SIG-M5 (cell line): ENCODE data around the gene RAPGEF1.
"Not testable (repeated sequence)": the region's sequence is repeated elsewhere in the genome, so short reads cannot be mapped to it uniquely, and the experiment has no call there.

ENCODE experiments used
- DNase-seq: peaks from one replicate; lab custom pipeline; 2025; lab: John Stamatoyannopoulos, UW

The RAPGEF1 gene

DNA sequence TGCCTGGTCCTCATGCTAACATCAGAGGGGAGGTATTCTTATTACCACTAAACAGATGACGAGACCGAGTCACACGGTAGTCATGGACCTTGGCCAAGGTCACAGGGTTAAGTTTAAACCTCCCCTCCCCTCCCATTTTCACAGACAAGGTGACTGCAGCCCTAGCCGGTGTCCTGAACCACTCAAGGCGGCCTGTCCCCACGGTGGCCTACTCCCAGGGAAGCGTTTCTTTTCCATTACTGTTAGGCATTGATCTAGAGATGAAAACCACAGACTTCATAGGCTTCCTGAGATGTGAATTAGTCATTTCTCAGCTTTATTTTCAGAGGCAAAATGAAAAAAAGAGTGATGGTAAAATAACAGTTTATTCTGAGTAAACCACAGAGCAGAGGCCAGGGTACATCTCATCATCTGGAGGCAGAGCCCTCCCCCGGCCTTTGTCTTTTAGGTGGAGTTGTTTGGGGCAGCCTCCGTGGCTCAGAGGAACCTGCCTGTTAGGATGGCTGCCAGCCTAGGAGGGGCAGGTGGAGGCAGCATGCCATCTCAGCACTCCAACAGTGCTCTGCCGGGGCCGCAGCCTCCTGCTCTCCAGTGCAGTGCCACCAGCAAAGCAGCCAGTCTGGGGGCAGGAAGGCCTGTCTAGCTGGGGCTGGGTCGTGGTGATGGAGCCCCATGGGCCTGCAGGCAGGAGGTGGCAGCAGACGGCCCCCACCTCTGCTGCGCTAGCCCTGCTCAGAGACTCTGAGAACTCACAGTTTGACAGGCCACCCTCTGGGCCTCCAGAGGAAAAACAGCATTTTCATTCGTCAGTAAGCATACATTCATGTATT is 71.2 kb downstream of the RAPGEF1 start:
- no peak for DNase-seq

DNA sequence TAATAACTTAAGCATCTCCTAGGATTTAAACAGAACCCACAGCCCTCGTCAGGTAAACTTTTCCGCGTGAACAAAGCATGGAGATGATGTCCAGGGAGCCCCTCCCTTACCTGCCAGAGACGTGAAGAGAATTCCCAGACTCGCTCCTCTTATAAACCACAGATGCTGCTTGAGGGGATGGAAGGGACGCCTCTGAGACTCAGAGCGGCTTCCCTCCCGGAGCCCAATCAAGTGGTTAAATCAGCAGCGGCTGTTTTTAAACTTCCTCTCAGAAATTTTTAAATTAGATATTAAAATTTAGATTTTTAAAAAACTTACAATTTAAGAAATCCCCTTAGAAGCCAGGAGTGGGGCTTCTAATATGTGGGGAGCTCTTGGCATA is 71.8 kb downstream of the RAPGEF1 start:
- no peak for DNase-seq

DNA sequence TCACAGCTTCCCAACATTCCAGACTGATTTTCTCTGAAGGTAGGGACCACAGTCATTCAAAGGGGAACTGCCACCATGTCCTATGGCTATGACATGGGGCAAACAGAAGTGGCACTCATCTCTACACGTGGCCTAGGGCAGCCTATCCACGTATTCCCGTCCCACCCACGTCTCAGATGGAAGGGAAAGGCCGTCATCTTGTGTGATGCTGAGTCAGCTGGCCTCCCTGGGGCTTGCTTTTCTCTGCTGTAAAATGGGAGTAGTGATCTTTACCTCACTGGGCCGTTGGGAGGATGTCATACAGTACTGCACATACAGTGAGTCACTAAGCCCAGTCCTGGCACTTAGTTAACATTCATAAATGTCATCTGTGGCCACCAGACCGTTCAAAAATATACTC is 72.3 kb downstream of the RAPGEF1 start:
- DNase-seq: no peak

DNA sequence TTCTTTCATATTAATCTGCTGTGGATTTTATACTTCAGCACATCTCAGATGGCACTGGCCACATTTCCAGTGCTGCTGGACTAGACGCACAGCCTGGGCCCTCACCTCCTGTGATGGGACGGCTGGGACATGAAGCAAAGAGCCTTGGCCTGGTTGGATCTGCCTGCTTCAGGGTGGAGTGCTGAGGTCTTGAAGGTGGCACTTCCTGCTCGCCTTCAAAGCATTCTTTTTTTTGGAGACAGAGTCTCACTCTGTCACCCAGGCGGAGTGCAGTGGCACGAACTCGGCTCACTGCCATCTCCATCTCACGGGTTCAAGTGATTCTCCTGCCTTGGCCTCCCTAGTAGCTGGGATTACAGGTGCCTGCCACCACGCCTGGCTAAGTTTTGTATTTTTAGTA is 73.1 kb downstream of the RAPGEF1 start:
- no peak for DNase-seq

DNA sequence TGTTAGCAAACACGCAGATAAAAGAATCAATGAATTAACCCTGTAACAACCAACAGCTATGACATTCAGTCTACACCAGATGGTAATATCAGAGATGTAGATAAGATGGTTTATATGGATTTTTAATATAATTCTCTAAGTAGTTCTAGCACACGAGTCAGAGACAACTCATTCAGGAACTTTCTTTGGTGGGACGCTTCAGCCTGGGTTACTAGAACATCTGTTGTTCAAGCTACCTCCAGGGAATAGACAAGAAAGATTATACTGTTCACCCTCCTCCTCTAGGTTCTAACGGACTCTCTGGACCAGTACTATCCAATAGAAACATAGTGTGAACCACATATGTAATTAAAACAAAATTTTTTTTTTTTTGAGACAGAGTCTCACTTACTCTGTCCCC is 73.8 kb downstream of the RAPGEF1 start:
- no peak for DNase-seq

DNA sequence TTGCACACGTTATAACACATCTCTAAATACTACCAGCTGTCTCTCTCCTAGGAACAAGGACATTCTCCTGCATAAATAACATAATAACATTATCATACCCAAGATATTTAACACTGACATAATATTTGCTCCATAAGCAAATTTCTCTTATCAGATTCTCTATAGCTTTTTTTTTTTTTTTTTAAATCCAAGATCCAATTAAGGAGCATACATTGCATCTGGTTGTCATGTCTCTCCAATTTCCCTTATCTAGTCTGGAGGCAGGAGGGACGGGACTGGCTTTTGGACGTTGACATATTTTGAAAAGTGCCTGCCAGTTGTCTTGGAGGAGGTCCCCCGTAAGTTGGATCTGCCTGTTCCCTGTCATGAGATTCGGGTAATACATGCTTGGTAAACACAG is 76.6 kb downstream of the RAPGEF1 start:
- DNase-seq: no peak

DNA sequence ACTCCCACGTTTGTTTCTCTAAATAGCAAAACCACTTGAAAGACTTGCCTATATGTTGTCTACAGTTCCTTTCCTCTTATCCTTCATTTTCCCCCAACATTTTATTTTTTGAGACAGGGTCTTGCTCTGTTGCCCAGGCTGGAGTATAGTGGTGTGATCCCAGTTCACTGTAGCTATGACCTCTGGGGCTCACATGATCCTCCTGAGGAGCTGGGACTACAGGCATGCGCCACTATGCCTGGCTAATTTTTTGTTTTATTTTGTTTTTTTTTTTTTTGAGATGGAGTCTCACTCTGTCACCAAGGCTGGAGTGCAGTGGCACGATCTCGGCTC is 77.6 kb downstream of the RAPGEF1 start:
- not testable (repeated sequence) for DNase-seq

DNA sequence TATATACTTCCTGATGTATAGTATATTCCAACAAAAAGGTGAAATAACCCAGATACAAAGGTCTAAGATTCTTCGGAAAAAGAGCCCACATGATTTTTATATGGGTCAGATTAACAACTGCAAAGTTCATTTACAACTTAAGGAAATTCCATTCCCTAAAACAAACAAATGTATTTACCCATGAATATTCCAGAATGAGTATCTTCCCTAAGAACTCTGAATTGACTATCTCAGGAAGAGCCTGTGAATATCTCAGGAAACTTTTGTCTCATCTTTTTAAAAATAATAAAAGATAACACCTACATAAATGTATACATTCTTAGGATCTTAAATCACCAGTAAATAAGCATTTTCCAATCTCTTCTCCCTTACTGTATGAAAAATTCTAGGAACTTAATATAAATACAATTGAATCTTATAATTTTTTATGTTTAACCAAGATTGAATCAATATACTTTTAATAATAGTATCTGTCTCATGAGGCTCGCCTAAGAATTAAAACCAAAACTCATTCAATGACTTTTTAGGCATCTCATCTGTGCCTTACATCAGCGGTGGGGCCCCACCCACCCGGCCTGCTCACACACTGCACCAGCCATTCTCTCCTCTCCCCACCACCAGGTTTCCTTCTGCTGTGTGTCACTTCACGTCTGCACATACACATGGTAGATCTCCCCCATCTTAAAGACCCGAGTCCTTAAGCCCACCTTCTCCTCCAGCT is 78.1 kb downstream of the RAPGEF1 start:
- DNase-seq: no peak

DNA sequence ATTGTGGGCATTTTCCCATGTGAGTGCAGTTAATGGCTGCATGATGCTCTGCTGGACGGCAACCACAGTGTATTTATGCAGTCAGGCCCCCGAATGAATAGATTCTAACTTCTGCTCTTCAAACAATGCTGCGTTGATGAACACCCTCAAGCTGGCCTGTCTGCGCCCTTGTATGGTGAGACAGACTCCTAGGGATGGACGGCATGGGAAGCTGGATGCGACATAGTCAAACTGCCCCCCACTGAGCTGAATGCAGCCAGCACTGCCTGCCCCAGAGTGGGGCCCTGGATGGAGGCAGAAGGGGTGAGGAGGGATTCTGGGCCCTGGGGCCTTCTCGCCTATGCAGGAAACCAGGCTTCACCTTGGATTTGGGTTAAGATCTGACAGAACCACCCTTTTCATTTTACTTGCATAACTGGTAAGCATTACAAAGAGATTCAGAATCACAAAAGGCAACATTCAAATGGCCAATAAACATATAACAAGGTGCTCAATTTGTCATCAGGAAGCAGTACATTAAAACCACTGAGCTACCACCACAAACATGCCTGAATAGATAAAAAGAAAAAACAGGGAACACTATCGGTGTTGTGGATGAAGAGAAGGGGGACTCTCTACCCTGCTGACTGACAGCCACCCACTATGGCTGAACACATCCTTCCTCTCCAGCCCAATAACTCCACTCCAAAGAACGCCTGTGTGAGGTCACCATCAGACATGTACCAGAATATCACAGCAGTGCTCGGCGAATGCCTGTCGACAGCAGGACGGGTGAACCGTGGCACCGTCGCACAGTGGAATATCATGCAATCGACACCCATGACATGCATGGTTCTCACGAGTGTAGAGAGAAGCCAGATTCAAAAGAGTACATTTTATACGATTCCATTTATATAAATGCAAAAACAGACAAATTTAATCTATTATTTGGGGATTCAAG is 79.1 kb downstream of the RAPGEF1 start:
- no peak for DNase-seq

DNA sequence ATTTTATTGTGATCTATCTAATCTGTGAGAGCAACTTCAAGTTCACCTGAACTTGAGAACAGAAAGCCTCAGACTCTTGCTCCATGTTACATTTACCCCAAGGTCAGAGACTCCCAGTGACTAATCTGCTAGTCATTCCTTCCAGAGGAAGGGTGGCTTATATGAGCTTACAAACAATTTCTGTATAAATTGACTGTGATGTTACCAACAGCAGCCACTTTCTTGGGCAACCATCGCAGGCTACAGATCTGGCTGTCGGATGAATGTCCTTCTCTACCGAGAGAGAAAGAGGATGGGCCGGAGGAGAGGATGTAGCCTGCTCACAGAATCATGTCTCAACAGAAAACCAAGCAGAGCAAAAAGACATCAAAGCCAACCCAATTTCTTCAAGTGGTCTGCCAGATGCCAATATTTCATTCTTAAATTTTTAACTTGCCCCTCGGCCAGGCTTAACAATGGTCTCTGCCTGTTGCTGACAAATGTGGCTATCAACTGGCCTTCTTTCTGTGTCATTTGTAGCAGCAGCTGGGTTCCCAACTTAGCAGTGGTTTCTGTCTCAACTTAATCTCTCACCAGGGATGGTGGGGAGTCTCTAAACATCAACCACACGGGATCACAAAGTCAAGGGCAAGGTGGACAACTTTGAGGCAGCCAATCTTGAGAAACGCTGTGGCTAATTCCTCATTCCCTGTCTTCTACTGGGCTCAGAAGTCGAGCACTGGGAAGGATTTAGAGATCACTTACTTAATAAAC is 81.3 kb downstream of the RAPGEF1 start:
- peak; percentile 25 for DNase-seq

DNA sequence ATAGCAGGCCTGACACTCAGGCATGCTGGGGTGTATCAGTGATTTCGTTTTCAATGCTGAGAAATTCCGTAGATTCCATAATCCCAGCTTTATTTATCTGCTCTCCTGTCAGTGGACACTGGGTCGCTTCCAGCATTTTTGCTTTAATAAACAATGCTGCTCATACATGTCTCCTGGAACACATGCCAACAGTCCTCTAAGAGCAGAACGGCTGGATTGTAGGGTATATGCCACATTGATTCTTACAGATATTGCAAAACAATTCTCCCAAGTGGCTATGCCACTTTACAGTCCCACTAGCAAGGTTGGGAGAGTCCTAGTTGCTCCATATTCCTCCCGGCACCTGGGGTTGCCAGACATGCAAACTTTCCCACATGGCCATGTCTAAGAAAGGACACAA is 81.9 kb downstream of the RAPGEF1 start:
- no peak for DNase-seq

DNA sequence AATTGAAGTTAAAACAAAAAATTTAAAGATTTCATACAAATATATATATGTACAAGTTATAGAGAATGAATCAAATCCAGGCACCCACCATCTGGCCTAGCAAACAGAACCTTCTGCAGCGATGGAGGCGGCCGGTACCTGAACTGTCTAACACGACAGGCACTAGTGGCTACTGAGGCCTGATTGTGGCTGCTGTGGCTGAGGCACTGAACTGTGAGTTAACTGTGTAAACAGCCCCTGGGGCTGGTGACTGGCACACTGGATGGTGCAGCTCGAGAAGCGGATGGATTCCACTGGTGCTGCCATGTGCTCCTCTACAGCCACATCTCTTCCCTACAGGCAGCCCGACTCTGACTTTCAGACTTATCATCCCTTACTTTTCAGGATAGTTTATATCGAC is 82.4 kb downstream of the RAPGEF1 start:
- DNase-seq: no peak

DNA sequence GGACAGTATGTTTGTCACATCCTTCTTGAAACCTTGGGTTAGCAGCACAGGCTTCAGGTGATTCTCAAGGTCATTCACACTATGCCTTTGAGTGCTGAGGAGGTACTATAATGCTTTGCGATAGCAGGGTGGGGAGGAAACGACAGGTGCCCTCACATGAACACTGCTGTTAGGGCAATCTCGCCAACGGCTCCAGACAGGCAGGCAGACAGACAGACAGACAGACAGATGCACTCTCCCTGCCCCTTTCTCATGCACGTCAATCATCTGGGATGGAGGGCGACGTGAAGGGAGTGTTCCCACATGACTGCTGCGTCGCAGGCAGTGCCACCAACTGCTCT is 82.9 kb downstream of the RAPGEF1 start:
- DNase-seq: no peak

DNA sequence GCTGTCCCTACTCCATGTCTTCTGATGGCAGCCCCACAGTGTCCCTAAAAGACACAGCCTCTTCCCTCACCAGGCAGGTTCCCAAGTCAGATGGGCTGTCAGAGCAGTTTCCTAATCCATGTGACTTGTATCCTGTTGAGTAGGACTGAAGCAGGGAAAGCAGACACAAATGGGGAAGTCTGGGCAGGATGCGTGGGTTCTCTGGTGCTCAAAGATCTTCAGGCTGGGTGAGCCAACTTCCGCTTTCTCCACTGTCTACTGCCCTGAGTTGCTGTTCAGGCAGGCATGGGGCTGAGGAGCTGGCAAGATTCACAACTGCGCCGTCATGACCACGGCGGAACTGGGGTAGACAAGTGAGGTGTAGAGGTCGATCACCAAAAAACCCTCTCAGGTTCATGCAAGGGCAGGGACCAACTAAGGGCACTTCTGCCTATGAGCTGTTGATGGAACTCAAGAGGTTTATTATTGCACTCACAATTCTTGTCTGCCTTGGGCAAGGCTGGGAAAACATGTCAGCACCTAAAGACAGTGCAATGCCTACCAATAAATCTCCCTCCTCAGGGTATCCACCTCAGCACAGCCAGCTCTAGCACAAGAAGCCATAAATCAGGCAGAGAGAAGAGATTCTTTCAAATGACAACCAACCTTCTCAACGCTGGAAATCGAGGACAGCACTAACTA is 83.4 kb downstream of the RAPGEF1 start:
- peak; percentile 96 for DNase-seq

DNA sequence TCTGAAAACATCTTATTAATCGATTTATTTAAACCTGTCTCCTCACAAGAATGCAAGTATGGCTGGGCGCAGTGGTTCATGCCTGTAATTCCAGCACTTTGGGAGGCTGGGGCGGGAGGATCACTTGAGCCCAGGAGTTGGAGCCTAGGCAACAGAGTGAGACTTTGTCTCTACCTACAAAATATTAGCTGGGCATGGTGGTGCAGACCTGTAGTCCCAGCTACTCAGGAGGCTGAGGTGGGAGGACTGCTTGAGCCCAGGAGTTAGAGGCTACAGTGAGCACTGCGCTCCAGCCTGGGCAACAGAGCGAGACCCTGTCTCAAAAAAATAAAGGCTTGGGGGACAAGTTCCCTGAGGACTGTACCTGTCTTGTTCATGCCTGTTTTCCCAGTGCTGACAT is 85.5 kb downstream of the RAPGEF1 start:
- DNase-seq: not testable (repeated sequence)

DNA sequence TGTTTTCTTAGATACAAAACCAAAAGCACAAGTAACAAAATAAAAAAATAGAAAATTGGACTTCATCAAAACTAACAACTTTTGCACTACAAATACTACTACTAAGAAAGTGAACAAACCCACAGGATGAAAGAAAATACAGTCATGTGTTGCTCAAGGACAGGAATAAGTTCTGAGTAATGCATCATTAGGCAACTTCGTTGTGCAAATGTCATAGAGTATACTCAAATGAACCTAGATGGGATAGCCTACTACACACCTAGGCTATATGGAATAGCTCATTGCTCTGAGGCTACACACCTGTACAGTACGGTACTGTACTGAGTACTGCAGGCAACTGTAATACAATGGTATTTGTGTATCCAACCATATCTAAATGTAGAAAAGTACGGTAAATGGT is 88.3 kb downstream of the RAPGEF1 start:
- DNase-seq: no peak

DNA sequence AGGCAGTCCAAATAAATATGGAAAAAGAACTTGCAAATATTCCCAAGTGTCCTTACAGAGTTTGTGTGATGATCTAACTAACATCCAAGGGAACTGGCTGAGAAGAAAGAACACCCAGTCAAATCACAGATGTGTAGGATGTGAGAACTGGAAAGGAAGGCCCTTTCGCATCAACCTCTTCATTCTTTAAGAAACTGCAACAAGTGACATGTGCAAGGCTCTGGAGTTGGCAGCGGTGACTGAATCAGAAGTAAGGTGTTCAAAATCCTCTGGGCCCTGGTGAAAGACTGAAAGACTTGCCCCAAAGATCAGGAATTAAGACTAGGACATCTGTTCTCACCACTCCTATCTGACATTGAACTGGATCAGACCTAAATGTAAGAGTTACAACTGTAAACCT is 88.7 kb downstream of the RAPGEF1 start:
- DNase-seq: no peak

DNA sequence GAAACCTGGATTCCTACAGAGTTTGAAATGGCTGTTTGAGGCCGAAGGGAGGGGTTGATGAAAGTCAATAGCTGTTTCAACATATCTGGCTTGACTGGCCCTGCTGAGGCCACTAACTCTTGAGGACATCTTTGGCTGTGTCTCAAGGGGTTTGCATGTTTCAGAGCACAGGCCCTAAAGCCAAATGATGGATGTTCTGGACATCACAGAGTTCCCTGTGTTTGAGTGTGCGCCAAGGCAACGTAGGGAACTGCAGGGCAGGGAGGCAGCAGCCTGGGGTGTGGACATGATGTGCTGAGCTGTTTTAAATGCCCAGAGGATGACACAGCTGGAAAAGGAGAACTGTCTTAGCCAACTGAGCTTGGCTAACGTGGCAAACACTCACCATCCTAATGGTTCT is 89.6 kb downstream of the RAPGEF1 start:
- DNase-seq: no peak

DNA sequence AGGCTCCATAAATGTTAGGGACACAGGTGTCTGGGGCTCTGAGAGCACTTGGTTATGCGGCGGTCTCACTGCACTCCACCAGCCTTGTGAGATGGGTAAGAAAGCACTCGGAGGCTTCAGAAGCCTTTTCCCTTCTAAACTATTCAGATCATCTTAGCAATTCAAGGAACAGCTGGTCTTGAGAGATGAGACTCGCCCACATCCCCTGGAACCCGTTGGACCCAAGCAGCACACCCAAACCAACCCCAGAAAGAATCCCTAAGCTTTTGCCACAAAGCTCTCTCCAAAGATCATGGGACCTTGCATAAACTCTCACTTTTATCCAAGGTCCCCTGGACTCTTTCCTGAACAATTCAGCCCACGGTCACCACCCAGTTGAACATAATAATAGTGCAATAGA is 90.2 kb downstream of the RAPGEF1 start:
- no peak for DNase-seq

DNA sequence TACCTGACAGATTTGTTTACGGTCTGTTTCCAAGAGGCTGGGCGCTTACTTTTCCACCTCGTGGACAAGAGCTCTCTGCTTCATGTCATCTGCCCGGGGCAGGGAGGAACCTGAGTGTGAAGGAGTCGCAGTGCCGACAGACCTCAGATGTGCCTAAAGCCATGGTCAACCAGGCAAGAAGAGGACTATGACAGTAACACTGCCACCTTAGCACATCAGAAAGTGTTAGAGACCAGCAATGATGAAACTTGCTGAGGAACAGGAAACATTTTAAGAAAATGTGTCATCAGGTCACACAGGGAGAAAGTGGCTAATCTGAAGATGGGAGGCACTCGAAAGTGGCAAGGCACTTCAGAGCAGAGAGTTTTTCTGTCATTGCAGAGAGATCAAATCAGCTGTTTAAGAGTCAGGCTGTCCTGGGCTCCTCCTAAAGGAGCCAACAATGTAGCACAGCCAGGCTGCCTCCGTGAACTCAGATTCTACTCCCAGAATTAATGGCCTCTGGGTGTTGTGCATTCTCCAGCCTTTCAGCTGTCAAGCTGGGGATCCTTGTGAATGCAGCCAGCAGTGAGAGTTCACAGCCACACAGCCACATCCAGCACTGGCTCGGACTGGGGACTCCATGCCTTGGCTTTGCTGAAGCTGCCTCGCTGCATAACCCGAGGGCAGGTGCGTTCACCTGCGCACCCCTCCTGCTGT is 94.6 kb downstream of the RAPGEF1 start:
- no peak for DNase-seq
